A204.1 (cell line): Measurements from ENCODE around the gene PNMA3.
"Not testable (repeated sequence)": the region's sequence is repeated elsewhere in the genome, so short reads cannot be mapped to it uniquely, and the experiment has no call there.

Source experiments
- FAIRE-seq: peaks from 2 replicates; lab custom pipeline; 2012; peaks lifted over from hg19 to GRCh38; lab: Jason Lieb, UNC

PNMA3 gene, protein sequence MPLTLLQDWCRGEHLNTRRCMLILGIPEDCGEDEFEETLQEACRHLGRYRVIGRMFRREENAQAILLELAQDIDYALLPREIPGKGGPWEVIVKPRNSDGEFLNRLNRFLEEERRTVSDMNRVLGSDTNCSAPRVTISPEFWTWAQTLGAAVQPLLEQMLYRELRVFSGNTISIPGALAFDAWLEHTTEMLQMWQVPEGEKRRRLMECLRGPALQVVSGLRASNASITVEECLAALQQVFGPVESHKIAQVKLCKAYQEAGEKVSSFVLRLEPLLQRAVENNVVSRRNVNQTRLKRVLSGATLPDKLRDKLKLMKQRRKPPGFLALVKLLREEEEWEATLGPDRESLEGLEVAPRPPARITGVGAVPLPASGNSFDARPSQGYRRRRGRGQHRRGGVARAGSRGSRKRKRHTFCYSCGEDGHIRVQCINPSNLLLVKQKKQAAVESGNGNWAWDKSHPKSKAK

DNA sequence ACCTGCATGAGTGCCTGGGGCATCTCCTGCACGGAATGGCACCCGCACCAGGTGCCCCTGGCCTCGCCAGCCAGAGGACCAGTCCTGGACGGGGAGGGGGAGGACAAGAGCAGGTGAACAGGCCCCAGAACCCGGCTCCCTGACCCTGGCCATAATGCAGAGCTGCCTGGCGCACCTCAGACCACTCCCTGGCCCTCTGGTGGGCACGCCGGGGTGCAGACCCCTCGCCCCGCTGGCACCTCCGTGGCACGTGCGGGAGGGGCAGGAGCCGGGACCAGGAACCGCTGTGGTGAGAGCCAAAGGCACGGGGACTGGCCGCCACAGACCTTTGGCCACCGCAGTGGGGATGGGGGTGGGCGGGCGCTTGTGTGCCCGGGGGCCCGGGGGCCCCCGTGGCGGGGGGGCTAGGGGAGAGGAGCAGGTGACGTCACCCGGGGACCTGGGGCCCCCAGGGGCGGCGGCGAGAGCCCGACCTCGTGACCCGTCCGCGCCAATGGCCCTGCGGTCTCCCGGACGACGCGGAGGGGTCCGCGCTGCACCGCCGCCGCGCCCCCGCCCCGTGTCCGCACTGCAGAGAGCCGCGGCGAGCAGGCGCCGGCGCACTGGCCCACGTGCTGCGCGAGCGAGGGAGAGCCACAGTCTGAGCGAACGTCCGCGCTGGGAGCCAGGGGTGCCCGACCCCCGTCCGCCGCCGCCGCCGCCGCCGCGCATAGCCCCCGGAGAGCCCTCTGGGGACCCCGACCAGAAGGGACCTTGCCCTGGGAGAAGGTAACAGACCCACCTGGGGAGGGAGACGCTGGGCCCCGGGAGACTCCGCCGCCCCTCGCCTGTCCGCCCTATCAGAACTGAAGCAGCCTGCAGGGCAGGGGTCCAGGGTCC, at the start of gene PNMA3:
PNMA3 (plus strand) TSS at position 600 of the 879 bp plus-strand sequence. CDS start 586 bp downstream, outside the sequence.
- FAIRE-seq = no peak

DNA sequence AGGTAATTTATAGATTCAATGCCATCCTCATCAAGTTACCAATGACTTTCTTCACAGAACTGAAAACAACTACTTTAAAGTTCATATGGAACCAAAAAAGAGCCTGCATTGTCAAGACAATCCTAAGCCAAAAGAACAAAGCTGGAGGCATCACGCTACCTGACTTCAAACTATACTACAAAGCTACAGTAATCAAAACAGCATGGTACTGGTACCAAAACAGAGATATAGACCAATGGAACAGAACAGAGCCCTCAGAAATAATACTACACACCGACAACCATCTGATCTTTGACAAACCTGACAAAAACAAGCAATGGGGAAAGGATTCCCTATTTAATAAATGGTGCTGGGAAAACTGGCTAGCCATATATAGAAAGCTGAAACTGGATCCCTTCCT, 39.1 kb upstream of the PNMA3 start:
- not testable (repeated sequence) for FAIRE-seq

DNA sequence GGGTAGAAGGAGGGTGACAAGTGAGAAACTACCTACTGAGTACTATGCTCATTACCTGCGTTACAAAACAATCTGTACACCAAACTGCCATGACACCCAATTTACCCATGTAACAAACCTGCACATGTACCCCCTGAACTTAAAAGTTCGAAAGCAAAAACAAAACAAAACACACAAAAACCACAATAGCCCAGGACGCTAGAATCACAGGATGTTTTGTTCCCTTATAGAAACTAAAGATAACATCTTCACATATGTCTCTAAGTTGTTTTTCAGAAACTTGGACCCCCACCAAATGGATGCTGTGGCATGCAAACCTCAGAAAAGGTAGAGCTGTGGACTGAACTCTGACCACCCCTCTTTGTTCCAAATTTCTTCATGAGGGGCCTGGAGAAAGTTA, 37.1 kb upstream of the PNMA3 start:
- no peak for FAIRE-seq

DNA sequence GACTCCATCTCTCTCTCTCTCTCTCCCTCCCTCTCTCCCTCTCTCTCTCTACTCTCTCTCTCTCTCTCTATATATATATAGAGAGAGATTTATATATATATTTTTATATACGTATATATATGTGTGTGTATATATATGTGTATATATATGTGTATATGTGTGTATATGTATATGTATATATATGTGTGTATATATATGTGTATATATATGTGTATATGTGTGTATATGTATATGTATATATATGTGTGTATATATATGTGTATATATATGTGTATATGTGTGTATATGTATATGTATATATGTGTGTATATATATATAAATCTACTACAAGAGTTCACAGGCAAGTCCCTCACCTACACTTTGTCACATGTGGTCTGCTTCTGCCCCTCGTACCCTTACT, 29.8 kb upstream of the PNMA3 start:
- peak; percentile 67 for FAIRE-seq

DNA sequence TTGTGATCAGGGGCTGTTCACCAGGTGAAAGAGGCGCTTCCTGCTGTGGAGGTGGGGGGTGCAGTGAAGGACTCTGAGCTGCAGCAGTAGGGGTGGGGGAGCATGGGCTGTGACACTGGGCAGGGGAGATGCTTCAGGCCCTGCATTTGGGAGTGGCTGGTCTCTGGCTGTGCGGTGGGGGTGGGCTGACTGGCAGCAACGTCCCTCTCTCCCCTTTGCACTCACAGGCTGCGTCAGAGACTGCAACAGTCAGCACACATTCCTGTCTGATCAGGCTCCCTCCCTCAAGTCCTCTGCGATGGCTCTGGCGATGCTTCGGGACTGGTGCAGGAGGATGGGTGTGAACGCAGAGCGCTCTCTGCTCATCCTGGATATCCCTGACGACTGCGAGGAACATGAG, 27.8 kb upstream of the PNMA3 start:
- not testable (repeated sequence) for FAIRE-seq

DNA sequence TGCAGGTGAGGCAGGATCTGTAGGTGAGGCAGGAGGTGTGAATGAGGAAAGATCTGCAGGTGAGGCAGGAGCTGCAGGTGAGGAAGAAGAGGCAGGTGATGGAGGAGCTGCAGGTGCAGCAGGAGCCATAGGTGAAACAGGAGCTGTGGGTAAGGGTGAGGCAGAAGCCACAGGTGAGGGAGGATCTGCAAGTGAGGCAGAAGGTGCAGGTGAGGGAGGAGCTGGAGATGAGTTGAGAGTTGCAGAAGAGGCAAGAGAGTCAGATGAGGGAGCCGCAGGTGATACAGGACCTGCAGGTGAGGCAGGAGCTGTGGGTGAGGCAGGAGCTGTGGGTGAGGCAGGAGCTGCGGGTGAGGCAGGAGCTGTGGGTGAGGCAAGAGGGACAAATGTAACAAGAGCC, 27.1 kb upstream of the PNMA3 start:
- FAIRE-seq = no peak

DNA sequence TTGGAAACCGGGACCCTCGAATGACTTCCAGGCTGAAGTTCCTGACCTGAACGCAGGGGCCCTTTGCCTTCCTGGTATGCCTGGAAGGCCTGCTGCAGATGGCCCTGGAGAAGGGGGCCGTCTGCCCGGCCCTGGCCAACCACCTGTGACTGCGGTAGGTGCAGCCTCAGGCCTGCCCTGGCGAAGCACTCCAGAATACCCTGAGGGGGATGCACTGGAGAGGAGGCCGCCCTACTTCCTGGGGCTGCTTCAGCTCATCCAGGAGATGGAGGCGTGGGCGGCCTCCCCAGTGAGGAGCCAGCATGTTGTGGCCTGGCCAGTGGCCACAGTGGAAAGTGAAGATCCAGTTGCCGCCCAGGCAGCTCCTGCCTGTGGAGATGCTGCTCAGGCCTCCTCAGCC, 26.4 kb upstream of the PNMA3 start:
- FAIRE-seq = no peak

DNA sequence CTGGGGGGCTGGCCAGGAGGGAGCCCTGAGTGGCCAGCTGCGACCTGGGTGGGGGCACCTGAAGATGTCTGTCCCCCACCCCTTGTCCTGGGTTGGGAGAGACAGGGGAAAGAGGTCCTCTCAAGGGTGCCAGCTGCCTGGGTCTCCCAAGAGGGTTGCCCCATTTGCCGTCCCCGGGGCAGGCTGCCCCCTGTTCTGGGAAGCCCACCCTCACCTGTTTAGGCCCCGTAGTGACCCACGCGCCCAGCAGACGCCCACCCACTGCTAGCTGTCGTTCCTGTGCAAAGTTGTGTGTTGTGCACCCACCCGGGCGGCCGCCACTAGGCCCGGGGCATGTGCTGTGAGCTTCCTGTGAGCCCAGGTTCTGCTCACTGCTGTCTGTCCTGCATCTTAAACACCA, 25.5 kb upstream of the PNMA3 start:
- no peak for FAIRE-seq

DNA sequence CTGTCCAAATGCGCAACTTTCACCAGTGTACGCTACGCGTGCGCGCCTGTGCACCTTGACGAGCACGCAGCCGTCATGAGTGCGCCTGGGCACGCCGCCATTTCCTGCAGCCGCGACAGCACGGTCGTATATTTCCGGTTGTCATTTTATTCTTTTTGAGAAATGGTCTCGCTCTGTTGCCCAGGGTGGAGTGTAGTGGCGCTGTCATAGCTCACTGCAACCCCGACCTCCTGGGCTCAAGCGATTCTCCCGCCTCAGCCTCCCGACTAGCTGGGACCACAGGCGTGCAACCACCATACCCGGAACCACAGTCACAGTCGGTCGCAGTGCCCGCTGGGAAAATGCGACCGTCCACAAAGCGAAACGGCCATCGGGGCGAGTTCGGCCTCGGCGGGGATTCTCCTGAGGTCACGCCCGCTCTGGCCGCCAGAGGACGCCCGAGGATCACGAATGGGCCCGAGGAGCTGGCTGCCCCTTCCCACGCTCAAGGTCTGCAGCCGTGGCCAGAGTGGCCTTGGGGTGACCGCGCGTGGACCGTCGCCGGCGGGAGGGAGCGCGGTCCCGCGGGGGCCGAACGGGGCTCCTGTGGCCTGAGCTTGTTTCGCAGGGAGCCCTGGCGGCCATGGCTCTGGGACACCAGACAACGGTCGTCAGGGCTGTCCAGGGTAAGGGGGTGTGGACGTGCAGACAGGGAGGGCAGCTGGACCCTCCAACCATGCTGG, 23.7 kb upstream of the PNMA3 start:
- no peak for FAIRE-seq

DNA sequence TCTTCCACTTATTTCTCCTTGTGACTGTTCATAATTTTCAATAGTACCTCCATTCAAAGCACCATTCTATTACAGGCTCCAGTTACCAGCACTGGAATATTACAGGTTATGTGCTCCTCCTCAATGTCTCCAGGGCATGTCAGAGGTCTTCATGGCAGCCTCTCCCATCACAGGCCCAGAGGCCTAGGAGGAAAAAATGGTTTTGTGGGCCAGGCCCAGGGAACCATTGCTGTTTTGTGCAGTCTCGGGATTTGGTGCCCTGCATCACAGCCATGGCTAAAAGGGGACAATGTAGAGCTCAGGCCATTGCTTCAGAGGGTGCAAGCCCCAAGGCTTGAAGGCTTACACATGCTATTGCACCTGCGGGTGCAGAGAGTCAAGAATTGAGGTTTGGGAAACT, 7.2 kb upstream of the PNMA3 start:
- FAIRE-seq = no peak

DNA sequence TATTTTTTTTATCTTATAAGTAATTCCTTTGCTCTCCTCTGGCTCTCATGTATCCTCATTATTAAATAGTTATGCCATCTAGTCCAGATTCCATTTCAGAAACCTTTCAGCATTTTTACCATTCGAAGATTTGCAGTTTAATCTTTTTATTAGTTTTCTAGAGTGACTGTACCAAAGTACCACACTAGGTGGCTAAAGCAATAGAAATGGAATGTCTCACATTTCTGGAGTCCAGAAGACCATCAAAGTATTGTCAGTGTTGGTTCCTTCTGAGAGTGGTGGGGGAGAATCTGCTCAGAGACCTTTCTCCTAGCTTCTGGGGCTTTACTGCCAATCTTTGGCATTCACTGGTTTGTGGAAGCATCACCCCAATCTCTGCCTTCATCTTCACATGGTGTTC, 3.7 kb upstream of the PNMA3 start:
- FAIRE-seq = no peak

DNA sequence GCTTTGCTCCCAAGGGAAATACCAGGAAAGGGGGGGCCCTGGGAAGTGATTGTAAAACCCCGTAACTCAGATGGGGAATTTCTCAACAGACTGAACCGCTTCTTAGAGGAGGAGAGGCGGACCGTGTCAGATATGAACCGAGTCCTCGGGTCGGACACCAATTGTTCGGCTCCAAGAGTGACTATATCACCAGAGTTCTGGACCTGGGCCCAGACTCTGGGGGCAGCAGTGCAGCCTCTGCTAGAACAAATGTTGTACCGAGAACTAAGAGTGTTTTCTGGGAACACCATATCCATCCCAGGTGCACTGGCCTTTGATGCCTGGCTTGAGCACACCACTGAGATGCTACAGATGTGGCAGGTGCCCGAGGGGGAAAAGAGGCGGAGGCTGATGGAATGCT, 1.0 kb downstream of the PNMA3 start:
- FAIRE-seq = no peak

DNA sequence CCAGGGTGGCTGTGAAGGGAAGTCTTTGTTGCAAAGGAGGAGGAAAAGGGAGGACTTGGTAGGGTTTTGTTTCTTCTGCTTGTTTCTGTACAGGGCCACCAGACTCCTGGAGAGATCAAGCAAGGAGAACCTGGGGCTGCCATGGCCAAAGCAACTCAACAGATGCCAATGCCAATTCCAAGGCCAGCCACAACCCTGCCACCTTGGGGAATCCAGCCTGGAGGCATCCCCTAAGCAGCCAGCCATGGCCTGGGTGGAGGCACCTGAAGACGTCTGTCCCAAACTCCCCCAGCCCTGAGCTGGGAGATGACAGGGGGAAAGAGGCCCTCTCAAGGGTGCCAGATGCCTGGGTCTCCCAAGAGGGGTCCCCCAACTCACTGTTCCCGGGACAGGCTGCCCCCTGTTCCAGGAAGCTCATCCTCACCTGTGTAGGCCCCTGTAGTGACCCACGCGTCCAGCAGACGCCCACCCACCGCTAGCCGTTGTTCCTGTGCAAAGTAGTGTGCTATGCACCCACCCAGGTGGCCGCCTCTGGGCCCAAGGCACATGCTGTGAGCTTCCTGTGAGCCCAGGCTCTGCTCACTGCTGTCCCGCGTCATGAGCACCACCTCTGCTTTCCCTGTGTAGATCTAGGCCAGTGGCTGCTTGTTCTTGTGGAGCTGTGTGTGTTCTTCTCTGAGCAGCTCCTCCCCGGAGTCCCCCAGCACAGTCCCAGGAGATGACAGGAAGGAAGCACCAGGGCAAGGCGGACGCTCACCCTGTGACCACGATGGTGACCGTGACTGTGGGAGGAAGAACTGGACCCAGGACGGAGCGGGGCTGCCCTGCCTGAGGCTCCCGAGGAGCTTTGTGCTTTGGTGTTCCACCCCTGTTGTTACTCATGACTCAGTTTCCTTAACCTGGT, 3.2 kb downstream of the PNMA3 start:
- no peak for FAIRE-seq

DNA sequence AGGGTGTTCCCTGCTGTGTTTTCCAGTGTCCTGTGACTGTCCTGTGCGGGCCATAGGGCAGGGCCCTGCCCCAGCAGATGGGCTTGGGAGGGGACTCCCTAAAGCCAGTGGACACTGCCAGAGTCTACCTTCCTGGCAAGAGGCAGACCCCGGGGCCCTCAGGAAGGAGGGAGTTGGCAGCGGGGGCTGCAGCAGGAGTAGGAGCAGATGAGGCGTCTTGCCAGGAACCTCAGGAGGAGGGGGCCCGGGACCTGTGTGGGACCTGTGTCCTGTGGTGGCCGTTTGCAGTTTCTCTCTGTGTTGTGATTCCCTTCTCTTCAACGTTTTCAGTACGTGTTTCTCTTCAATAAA, 3.8 kb downstream of the PNMA3 start:
- no peak for FAIRE-seq

DNA sequence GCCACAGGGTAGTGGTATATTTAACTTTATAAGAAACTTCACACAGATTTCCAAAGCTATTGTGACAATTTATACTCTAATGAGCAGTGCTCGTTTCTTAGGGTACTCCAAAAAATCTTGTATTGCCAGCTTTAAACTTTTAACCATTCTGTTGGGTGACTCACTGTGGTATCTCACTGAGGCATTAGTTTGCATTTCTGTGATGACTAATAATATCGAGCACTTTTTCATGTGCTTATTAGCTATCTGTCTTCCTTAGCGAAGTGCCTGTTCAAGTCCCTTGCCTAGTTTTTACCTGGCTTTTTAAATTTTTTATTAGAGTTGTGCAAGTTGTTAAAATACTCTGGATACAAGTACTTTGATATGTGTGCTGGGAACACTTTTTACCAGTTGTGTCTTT, 5.5 kb downstream of the PNMA3 start:
- no peak for FAIRE-seq

DNA sequence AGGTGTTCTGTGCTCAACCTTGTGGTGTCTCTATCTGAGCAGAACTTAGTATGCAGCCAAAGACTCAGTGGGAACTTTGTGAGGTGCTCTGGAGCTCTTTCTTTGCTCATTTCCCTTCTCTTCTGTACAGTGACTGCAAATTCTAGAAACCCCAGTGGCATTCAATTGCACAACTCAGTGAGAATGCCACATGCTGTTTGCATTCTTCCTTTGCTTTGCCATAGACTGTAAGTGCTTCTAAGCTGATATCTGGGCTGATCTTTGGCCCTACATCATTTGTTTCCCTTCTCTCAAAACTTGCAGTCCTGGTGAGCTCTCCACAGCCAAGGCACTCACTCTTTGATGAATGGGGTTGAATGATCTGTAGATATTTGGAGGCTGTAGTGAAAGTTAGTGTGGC, 7.0 kb downstream of the PNMA3 start:
- no peak for FAIRE-seq

DNA sequence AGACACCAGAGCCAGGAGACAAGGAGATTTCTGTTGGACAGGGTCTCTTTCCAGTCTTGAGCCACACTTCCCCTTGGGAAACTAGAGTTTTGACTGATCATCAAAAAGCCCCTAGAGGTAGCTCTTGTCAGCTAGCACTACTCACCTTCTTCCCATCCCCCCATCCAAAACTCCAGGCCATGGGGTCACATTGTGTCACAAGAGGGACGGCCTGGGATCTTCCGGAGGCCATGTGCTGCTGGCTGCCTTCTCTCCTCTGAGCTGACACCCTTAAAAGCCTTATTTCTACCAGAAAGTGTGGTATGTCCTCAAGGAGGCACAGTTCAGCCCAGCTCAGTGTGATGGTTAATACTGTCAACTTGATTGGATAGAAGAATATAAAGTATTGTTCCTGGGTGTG, 7.8 kb downstream of the PNMA3 start:
- FAIRE-seq = no peak

DNA sequence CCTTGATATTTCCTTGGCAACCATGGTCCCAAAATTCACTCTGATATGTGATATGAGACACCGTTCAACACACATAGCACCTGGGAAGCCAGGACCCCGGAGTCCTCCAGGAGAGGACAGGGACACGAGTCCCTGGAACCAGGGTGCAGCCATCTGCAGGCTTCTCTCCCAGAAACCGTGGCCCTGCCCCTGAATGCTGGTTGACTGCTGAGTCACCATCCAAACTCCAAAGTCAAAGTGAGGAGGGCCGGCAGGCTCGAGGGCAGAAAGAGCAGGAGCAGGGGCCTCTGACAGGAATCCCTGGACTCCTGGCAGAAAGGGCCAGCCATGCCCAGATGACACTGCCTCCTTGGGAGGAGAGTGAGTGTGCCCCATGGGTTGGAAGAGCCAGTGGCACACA, 9.1 kb downstream of the PNMA3 start:
- FAIRE-seq = no peak

DNA sequence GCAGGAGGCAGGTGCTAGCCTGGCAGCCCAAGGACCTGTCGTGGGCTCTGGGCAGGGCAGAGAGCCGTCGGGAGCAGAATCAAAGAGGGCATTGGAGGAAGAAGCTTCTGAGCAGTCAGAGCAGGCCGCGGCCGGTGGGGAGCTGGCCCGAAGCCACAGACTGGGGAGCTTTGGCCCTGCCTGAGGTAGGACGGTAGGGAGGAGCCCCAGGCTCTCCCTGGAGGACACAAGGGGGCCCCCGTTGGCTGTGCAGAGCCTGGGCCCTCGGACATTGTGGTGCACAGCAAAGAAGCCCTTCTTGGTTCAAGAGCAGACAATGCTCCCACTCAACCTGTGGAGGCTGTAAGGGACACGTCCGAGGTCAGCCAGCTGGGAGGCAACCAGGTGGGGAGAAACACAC, 10.1 kb downstream of the PNMA3 start:
- not testable (repeated sequence) for FAIRE-seq

DNA sequence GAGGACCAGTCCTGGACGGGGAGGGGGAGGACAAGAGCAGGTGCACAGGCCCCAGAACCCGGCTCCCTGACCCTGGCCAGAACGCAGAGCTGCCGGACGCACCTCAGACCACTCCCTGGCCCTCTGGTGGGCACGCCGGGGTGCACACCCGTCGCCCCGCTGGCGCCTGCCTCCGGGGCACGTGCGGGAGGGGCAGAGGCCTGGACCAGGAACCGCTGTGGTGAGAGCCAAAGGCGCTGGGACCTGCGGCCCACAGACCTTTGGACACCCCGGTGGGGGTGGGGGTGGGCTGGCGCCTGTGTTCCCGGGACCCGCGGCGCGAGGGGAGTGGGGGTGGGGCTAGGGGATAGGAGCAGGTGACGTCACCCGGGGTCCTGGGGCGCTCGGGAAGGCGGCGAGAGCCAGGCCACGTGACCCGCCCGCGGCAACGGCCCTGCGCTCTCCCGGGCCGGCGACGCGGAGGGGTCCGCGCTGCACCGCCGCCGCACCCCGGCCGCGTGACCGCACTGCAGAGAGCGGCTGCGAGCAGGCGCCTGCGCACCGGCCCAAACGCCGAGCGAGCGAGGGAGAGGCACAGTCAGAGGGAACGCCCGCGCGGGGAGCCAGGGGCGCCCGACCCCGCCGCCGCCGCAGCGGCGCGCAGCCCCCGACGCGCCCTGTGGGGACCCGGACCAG, 15.8 kb downstream of the PNMA3 start, which contains the start of gene PNMA6A:
PNMA6A (plus strand) TSS at position 546 of the 675 bp plus-strand sequence. CDS start 609 bp downstream, outside the sequence.
- FAIRE-seq = not testable (repeated sequence)

DNA sequence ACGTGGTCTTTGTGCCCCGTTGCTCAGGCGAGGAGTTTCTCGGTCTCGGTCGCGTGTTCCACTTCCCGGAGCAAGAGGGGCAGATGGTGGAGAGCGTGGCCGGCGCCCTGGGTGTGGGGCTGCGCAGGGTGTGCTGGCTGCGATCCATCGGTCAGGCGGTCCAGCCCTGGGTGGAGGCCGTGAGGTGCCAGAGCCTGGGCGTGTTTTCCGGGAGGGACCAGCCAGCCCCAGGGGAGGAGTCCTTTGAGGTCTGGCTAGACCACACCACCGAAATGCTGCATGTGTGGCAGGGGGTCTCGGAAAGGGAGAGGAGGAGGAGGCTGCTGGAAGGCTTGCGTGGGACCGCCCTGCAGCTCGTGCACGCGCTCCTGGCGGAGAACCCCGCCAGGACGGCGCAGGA, 17.1 kb downstream of the PNMA3 start:
- FAIRE-seq = not testable (repeated sequence)
